GM12878 (cell line): ENCODE data around the gene ZNF462. TPM values are rescaled to one million over a fixed set of nuclear protein-coding genes. Genes with fewer than 3 reads are reported as not detected.

Experiments
- BCL11A ChIP-seq: IDR thresholded peaks from 2 replicates; pipeline ENCODE4 v1.6.1; 2011; ENCODE audit warnings: low read depth, low read length
- CHD4 ChIP-seq: fragments of 200-600 bp; sonication (generic); IDR thresholded peaks from 2 replicates; pipeline ENCODE4 v1.6.1; 2016; ENCODE audit warnings: mild to moderate bottlenecking
- CUX1 ChIP-seq: IDR thresholded peaks from 2 replicates; pipeline ENCODE4 v1.6.1; 2012; ENCODE audit warnings: improper control_type of control experiment, low read depth, low read length; ENCODE audit not compliant: insufficient replicate concordance
- E4F1 ChIP-seq: fragments of 450-650 bp; IDR thresholded peaks from 2 replicates; pipeline ENCODE4 v1.6.1; 2018; ENCODE audit warnings: borderline replicate concordance, mild to moderate bottlenecking; ENCODE audit not compliant: partially characterized antibody
- ESRRA ChIP-seq: IDR thresholded peaks from 2 replicates; pipeline ENCODE4 v1.6.1; 2012; ENCODE audit warnings: mild to moderate bottlenecking, low read length, improper control_type of control experiment
- ETV6 ChIP-seq, 2 experiments: fragments of 450-650 bp in 1 of 2; IDR thresholded peaks in 1 of 2; conservative IDR thresholded peaks in 1 of 2; 2 replicates each; pipeline ENCODE4 v1.6.1; 2014; ENCODE audit warnings: antibody characterized with exemption in 1 of 2, borderline replicate concordance in 1 of 2, low read depth in 1 of 2, mild to moderate bottlenecking in 1 of 2, moderate library complexity in 1 of 2
- HSF1 ChIP-seq: fragments of 150-350 bp; IDR thresholded peaks from 2 replicates; pipeline ENCODE4 v1.6.1; 2014; ENCODE audit warnings: mild to moderate bottlenecking, low read depth, low read length
- MLLT1 ChIP-seq: fragments of 450-650 bp; IDR thresholded peaks from 2 replicates; pipeline ENCODE4 v1.6.1; 2016; ENCODE audit warnings: mild to moderate bottlenecking
- NFXL1 ChIP-seq: fragments of 450-650 bp; IDR thresholded peaks from 2 replicates; pipeline ENCODE4 v1.6.1; 2017; ENCODE audit warnings: antibody characterized with exemption, mild to moderate bottlenecking, borderline replicate concordance
- NKRF ChIP-seq: fragments of 450-650 bp; conservative IDR thresholded peaks from 2 replicates; pipeline ENCODE4 v1.6.1; 2017; ENCODE audit warnings: mild to moderate bottlenecking, moderate library complexity
- NR2F1 ChIP-seq: fragments of 450-650 bp; conservative IDR thresholded peaks from 2 replicates; pipeline ENCODE4 v1.6.1; 2017; ENCODE audit warnings: mild to moderate bottlenecking
- POLR2AphosphoS2 ChIP-seq: IDR thresholded peaks from 2 replicates; pipeline ENCODE4 v1.6.1; 2011; ENCODE audit warnings: low read depth, mild to moderate bottlenecking, low read length, improper control_type of control experiment, moderate library complexity
- STAT3 ChIP-seq: IDR thresholded peaks from 2 replicates; pipeline ENCODE4 v1.6.1; 2011; ENCODE audit warnings: low read depth, low read length, improper control_type of control experiment
- TAF1 ChIP-seq: IDR thresholded peaks from 2 replicates; pipeline ENCODE4 v1.6.1; 2011; ENCODE audit warnings: mild to moderate bottlenecking, low read depth, low read length, borderline replicate concordance
- USF2 ChIP-seq: IDR thresholded peaks from 2 replicates; pipeline ENCODE4 v1.6.1; 2011; ENCODE audit warnings: low read depth, low read length, improper control_type of control experiment, borderline replicate concordance
- YBX1 ChIP-seq: fragments of 450-650 bp; IDR thresholded peaks from 2 replicates; pipeline ENCODE4 v1.6.1; 2016; ENCODE audit warnings: antibody characterized with exemption
- polyA plus RNA-seq, 11 experiments: library from polyadenylated mRNA; depleted of rRNA in 4 of 11; unstranded in 6 of 11; stranded (reverse) in 5 of 11; fragments of >200 nt; fragmentation: Nextera tagmentation in 4 of 11; fragmentation: Illumina TruSeq in 1 of 11; extraction: Ambion mirVana in 4 of 11; extraction: Trizol in 1 of 11; gene quantifications; 1 replicate in 1 of 11; 2 replicates in 10 of 11; pipeline versions ENCODE4 v1.2.1 to v1.2.3, GENCODE V29; 2011 to 2016; ENCODE audit warnings: inconsistent platforms in 2 of 11, missing spikeins in 2 of 11, low read depth in 1 of 11
- total RNA-seq, 4 experiments: library from RNA; depleted of rRNA in 3 of 4; stranded (reverse); fragments of >200 nt in 3 of 4; fragmentation: Illumina TruSeq in 1 of 4; extraction: Trizol in 1 of 4; gene quantifications; 2 replicates each; pipeline versions ENCODE4 v1.2.1 to v1.2.3, GENCODE V29; 2013 to 2021

The ZNF462 gene
- total and polyA plus RNA-seq, 10 of the 15 experiments (the other 5 are each of a cell fraction or from before 2014, with no cell fraction given), result 0.27 to 13.7 (median 0.55) TPM

GRCh38 chr9:107020040-107020530, 157.1 kb downstream of the ZNF462 start (continued):
- TF ChIP-seq MLLT1 (0 out of 2 replicates have a peak, but pooled peaks have one; percentile 40), ETV6 (conservative IDR thresholded peaks at IDR 0.05 in 1 of 2, IDR thresholded peaks at IDR 0.05 in 1 of 2; ENCODE audit: borderline replicate concordance in 1 of 2, low read depth in 1 of 2) (no peak), POLR2AphosphoS2 (no peak), HSF1 (no peak), STAT3 (no peak), ESRRA (no peak), CUX1 (no peak), CHD4 (no peak), YBX1 (no peak), USF2 (no peak), E4F1 (no peak), TAF1 (no peak), NFXL1 (no peak), NR2F1 (peak; percentile 65; the same call in 1 of the 2 replicates), NKRF (no peak), BCL11A (no peak)
